ENCODE measurements around the gene CCDC81. TPM values are rescaled to one million over a fixed set of nuclear protein-coding genes. Genes with fewer than 3 reads are reported as not detected.

Gene CCDC81
- total and polyA plus RNA-seq, 9 of the 15 experiments (the other 6 are each of a cell fraction or from before 2014, with no cell fraction given): 0.16 to 1.0 (median 0.41) TPM

- BruUV-seq (replicated peaks): no TSS peak
- 0% methylated on average over 1 of the region's 1 CpG for WGBS (ENCODE audit: insufficient coverage, low coverage, missing lambda C conversion rate)
- Histone ChIP-seq H3K4me1 (replicated peaks in 1 of 2; ENCODE audit: control insufficient read depth in 2 of 2, insufficient read depth in 2 of 2, low read length in 2 of 2) (no peaks in the 10 kb centered on the region), H3K9me1 (ENCODE audit: control insufficient read depth, insufficient read depth, low read length) (no peaks in the 10 kb centered on the region), H2AFZ (ENCODE audit: low read depth, low read length) (no peak overlapping the region), H3K4me3 (no peak overlapping the region), H3K9ac (ENCODE audit: insufficient read depth in 1 of 2, low read depth in 2 of 2, low read length in 2 of 2) (no peak overlapping the region), H4K20me1 (replicated peaks; ENCODE audit: control insufficient read depth, insufficient read depth, low read length) (0 out of 2 replicates have a peak, but pooled peaks cover 4% of the 10 kb centered on the region), H3K36me3 (ENCODE audit: control insufficient read depth, insufficient read depth, low read length) (no peaks in the 10 kb centered on the region), H3K9me3 (replicated peaks; ENCODE audit: control insufficient read depth, insufficient read depth, low read depth, low read length) (no peaks in the 10 kb centered on the region), H3K79me2 (ENCODE audit: control insufficient read depth, insufficient read depth, low read length) (no peaks in the 10 kb centered on the region), H3K4me2 (ENCODE audit: insufficient read depth, low read length) (no peak overlapping the region), H3K27me3 (ENCODE audit: control insufficient read depth in 2 of 2, insufficient read depth in 2 of 2, low read length in 2 of 2) (peaks cover 0 to 4% of the 10 kb centered on the region in 2 experiments; a peak in 2 of 5 replicates), H3K27ac (ENCODE audit: extremely low read depth, low read depth, low read length) (no peak overlapping the region)
- in situ Hi-C loops (cut with MboI): loop anchor here (5.0 to 10.0 kb wide), 3 partner anchors 113 to 966 kb away; no protein-coding TSS in a partner anchor
- ATAC-seq (no peak), FAIRE-seq (no peak), DNase-seq (ENCODE audit: extremely low read depth in 1 of 4, low spot score in 3 of 4) (no peak)
- TF ChIP-seq TAF15 (IDR thresholded peaks at IDR 0.05; ENCODE audit: low read depth, low read length) (no peak), SMARCE1 (IDR thresholded peaks at IDR 0.05) (no peak), MLX (CRISPR knock-in tag; conservative IDR thresholded peaks at IDR 0.05) (no peak), ATF1 (CRISPR knock-in tag; IDR thresholded peaks at IDR 0.05) (no peak), ATF1 (tag; IDR thresholded peaks at IDR 0.05) (no peak), ZNF347 (CRISPR knock-in tag; IDR thresholded peaks at IDR 0.05; ENCODE audit: low read depth) (no peak), RBM22 (IDR thresholded peaks at IDR 0.05; ENCODE audit: low read depth, low read length, poor library complexity, severe bottlenecking) (no peak)
- CTCF ChIA-PET (ENCODE audit: low intra/inter-chr PET ratio): no interaction called here
- intact Hi-C loops (cut with micrococcal nuclease): loop anchor here (5.0 kb wide), 1 partner anchor 288 kb away; no protein-coding TSS in a partner anchor
- POLR2A ChIA-PET: no interaction called here
Measured at GRCh38 chr11:86459002-86459385, 84.3 kb downstream of the CCDC81 start.
